Osteoblast (primary cell): ENCODE measurements around the gene DNAJC15. TPM values are rescaled to one million over a fixed set of nuclear protein-coding genes. Genes with fewer than 3 reads are reported as not detected.

Source experiments
- DNase-seq: peaks from one replicate; pipeline ENCODE4 v3.0.0; 2011; ENCODE audit warnings: low spot score, mixed read lengths; ENCODE audit not compliant: insufficient read length; ENCODE audit errors: missing footprints
- H2AFZ ChIP-seq: 2 replicates; pipeline ENCODE4 v1.6.0; 2011; ENCODE audit warnings: mild to moderate bottlenecking, low read length
- H3K27ac ChIP-seq: 2 replicates; pipeline ENCODE4 v1.5.1; 2011; ENCODE audit warnings: mild to moderate bottlenecking, low read depth, low read length, moderate library complexity
- H3K27me3 ChIP-seq: 2 replicates; pipeline ENCODE4 v1.6.0; 2012; ENCODE audit warnings: mild to moderate bottlenecking, control low read depth, inconsistent platforms, low read length, moderate library complexity; ENCODE audit not compliant: insufficient read depth
- H3K36me3 ChIP-seq: 2 replicates; pipeline ENCODE4 v1.5.1; 2011; ENCODE audit warnings: mild to moderate bottlenecking, low read length, control low read depth, moderate library complexity; ENCODE audit not compliant: insufficient read depth
- H3K4me1 ChIP-seq: 2 replicates; pipeline ENCODE4 v1.5.1; 2011; ENCODE audit warnings: mild to moderate bottlenecking, low read length, control low read depth, moderate library complexity; ENCODE audit not compliant: insufficient read depth
- H3K4me2 ChIP-seq: 2 replicates; pipeline ENCODE4 v1.6.0; 2011; ENCODE audit warnings: mild to moderate bottlenecking, low read length; ENCODE audit not compliant: insufficient read depth
- H3K4me3 ChIP-seq: fragments of 200-600 bp; sonication (generic); 3 replicates; pipeline ENCODE4 v1.5.1; 2012; ENCODE audit warnings: mild to moderate bottlenecking, low read length, inconsistent platforms; ENCODE audit not compliant: insufficient read depth
- H3K79me2 ChIP-seq: 2 replicates; pipeline ENCODE4 v1.6.0; 2012; ENCODE audit warnings: mild to moderate bottlenecking, low read length, control low read depth, inconsistent platforms; ENCODE audit not compliant: insufficient read depth
- H3K9me3 ChIP-seq: 2 replicates; pipeline ENCODE4 v1.5.1; 2011; ENCODE audit warnings: low read depth, low read length, control low read depth
- H4K20me1 ChIP-seq: 2 replicates; pipeline ENCODE4 v1.6.0; 2012; ENCODE audit warnings: mild to moderate bottlenecking, low read length, control low read depth; ENCODE audit not compliant: insufficient read depth
- CTCF ChIP-seq: IDR thresholded peaks from 2 replicates; pipeline ENCODE4 v1.5.1; 2011; ENCODE audit warnings: mild to moderate bottlenecking, low read depth, low read length, moderate library complexity; ENCODE audit errors: extremely low read depth
- total RNA-seq: library from RNA; depleted of rRNA; stranded (reverse); fragments of >200 nt; gene quantifications from 2 replicates; pipeline ENCODE4 v1.2.3, GENCODE V29; 2012

Gene DNAJC15
- total RNA-seq, 1 donor, result 17.0 TPM

- DNase-seq, result no peak
- TF ChIP-seq CTCF, result no peak
- Histone ChIP-seq H3K36me3 (no peaks in the 10 kb centered on the region), H3K27ac (peak overlapping the region; percentile 83), H2AFZ (peak overlapping the region; percentile 77), H3K4me1 (peaks cover 35% of the 10 kb centered on the region), H3K4me2 (peak overlapping the region; percentile 84), H3K27me3 (no peaks in the 10 kb centered on the region), H3K9me3 (no peaks in the 10 kb centered on the region), H4K20me1 (no peaks in the 10 kb centered on the region), H3K79me2 (peaks cover 68% of the 10 kb centered on the region), H3K4me3 (peak overlapping the region; percentile 69)
These were observed 31.7 kb downstream of the DNAJC15 start for GRCh38 chr13:43054803-43055802.

GRCh38 chr13:43057653-43058317 is 34.4 kb downstream of the DNAJC15 start:
- no peaks in the 10 kb centered on the region for H4K20me1 ChIP-seq
- H3K4me3 ChIP-seq, result peak overlapping the region; percentile 16
- H3K79me2 ChIP-seq, result peaks cover 66% of the 10 kb centered on the region
- no peak for DNase-seq
- no peaks in the 10 kb centered on the region for H3K9me3 ChIP-seq
- peaks cover 35% of the 10 kb centered on the region for H3K4me1 ChIP-seq
- peak overlapping the region; percentile 69 for H3K27ac ChIP-seq
- TF ChIP-seq CTCF, result no peak
- H2AFZ ChIP-seq, result no peak overlapping the region
- H3K4me2 ChIP-seq, result peak overlapping the region; percentile 64
- no peaks in the 10 kb centered on the region for H3K36me3 ChIP-seq
- H3K27me3 ChIP-seq, result no peaks in the 10 kb centered on the region

GRCh38 chr13:43058318-43058674 is 34.9 kb downstream of the DNAJC15 start:
- H3K79me2 ChIP-seq, result peaks cover 65% of the 10 kb centered on the region

More at GRCh38 chr13:43058318-43058674, 34.9 kb downstream of the DNAJC15 start:
- TF ChIP-seq CTCF, result no peak
- no peak for DNase-seq
- H3K4me3 ChIP-seq, result peak overlapping the region; percentile 16
- H3K36me3 ChIP-seq, result no peaks in the 10 kb centered on the region
- H3K4me1 ChIP-seq, result peaks cover 35% of the 10 kb centered on the region
- H3K27me3 ChIP-seq, result no peaks in the 10 kb centered on the region
- H3K4me2 ChIP-seq, result peak overlapping the region; percentile 64
- no peaks in the 10 kb centered on the region for H4K20me1 ChIP-seq
- no peak overlapping the region for H2AFZ ChIP-seq
- H3K27ac ChIP-seq, result peak overlapping the region; percentile 69
- H3K9me3 ChIP-seq, result no peaks in the 10 kb centered on the region
